ENCODE results near the gene GSPT1. TPM values are rescaled to one million over a fixed set of nuclear protein-coding genes. Genes with fewer than 3 reads are reported as not detected.

Gene GSPT1
- total and polyA plus RNA-seq, 9 of the 15 experiments (the other 6 are each of a cell fraction or from before 2014, with no cell fraction given): 63.8 to 269 (median 148) TPM

GRCh38 chr16:11915644-11916523 is at the start of gene GSPT1 (continued):
- TF ChIP-seq SREBF1 (IDR thresholded peaks at IDR 0.05; ENCODE audit: borderline replicate concordance, low read depth, low read length) (peak; percentile 80; the same call in 1 of the 2 replicates), ZKSCAN1 (IDR thresholded peaks at IDR 0.05; ENCODE audit: low read depth, low read length) (no peak), ZNF165 (CRISPR knock-in tag; IDR thresholded peaks at IDR 0.05; ENCODE audit: borderline replicate concordance) (no peak), CBX5 (IDR thresholded peaks at IDR 0.05; ENCODE audit: borderline replicate concordance, low read depth) (peak; percentile 44; the same call in 1 of the 2 replicates), POLR2B (IDR thresholded peaks at IDR 0.05; ENCODE audit: low read depth, partially characterized antibody) (peak; percentile 73), YY1 (IDR thresholded peaks at IDR 0.05; ENCODE audit: borderline replicate concordance in 1 of 3, control insufficient read depth in 1 of 3, extremely low read depth in 1 of 3, insufficient read depth in 3 of 3, insufficient read length in 1 of 3, insufficient replicate concordance in 2 of 3, low read depth in 1 of 3, low read length in 2 of 3) (peak in 2 of 3 experiments; percentile 57 to 63), RCOR1 (IDR thresholded peaks at IDR 0.05; ENCODE audit: borderline replicate concordance in 1 of 2, low read depth in 2 of 2, low read length in 2 of 2) (peak in 1 of 2 experiments; percentile 61; a peak in 1 of 4 replicates), C11orf30 (IDR thresholded peaks at IDR 0.05; ENCODE audit: low read depth) (peak; percentile 55; the same call in 1 of the 2 replicates), MYC (IDR thresholded peaks at IDR 0.05; ENCODE audit: low read depth, low read length) (peak; percentile 79), MYC (CRISPR knock-in tag; IDR thresholded peaks at IDR 0.05; ENCODE audit: borderline replicate concordance, low read depth) (peak; percentile 36; the same call in 1 of the 2 replicates), ZNF239 (CRISPR knock-in tag; IDR thresholded peaks at IDR 0.05) (peak; percentile 56; the same call in 1 of the 2 replicates), NRF1 (conservative IDR thresholded peaks at IDR 0.05 in 1 of 2, IDR thresholded peaks at IDR 0.05 in 1 of 2) (peak; percentile 52 to 66; a peak in 3 of 4 replicates), POLR2A (conservative IDR thresholded peaks at IDR 0.05) (peak; percentile 94), PHF20 (IDR thresholded peaks at IDR 0.05; ENCODE audit: partially characterized antibody) (peak; percentile 69), SREBF2 (CRISPR knock-in tag; IDR thresholded peaks at IDR 0.05) (no peak), MIER1 (IDR thresholded peaks at IDR 0.05; ENCODE audit: low read depth) (no peak)

Measured in K562 (cell line).